Stimulated activated naive CD8-positive, alpha-beta T cell treated with anti-CD3 and anti-CD28 coated beads, Interleukin-15, amount 100 ng/mL, for 72 hours (primary cell): ENCODE measurements around the gene KRTAP4-7.
"Not testable (repeated sequence)": the region's sequence is repeated elsewhere in the genome, so short reads cannot be mapped to it uniquely, and the experiment has no call there.

Source experiments
- ATAC-seq: fragments of 150-1000 bp; cut with Tn5 transposase; 2 replicates; pipeline ENCODE4 v1.10.0; 2021; ENCODE audit warnings: mild to moderate bottlenecking, moderate library complexity
- DNase-seq, 2 donors: peaks; one replicate each; pipeline ENCODE4 v3.0.0; 2021 to 2022
- H3K27ac Mint-ChIP-seq, 2 donors: one replicate each; pipeline ENCODE4 v1.8.0; 2022; ENCODE audit warnings: mild to moderate bottlenecking in 2 of 2, mixed read lengths in 2 of 2, moderate library complexity in 2 of 2
- H3K27me3 Mint-ChIP-seq: one replicate; pipeline ENCODE4 v1.8.0; 2022; ENCODE audit warnings: mixed read lengths
- H3K4me1 Mint-ChIP-seq: one replicate; pipeline ENCODE4 v1.8.0; 2022; ENCODE audit warnings: mild to moderate bottlenecking, mixed read lengths
- H3K4me3 Mint-ChIP-seq, 2 donors: one replicate each; pipeline ENCODE4 v1.8.0; 2022; ENCODE audit warnings: mild to moderate bottlenecking in 2 of 2, mixed read lengths in 2 of 2, moderate library complexity in 1 of 2
- H3K9me3 Mint-ChIP-seq, 2 donors: one replicate each; pipeline ENCODE4 v1.8.0; 2022; ENCODE audit warnings: mixed read lengths in 2 of 2

KRTAP4-7 gene

GRCh38 chr17:41084100-41084856 lies at the start of gene KRTAP4-7:
TSS of gene KRTAP4-7 (plus strand) at chr17:41084150. CDS start at chr17:41084207, 57 bp downstream.
- not testable (repeated sequence) for H3K27ac Mint-ChIP-seq, H3K9me3 Mint-ChIP-seq, H3K27me3 Mint-ChIP-seq, H3K4me3 Mint-ChIP-seq, ATAC-seq, H3K4me1 Mint-ChIP-seq, DNase-seq

GRCh38 chr17:41034346-41034935 lies 49.5 kb upstream of the KRTAP4-7 start, which contains the start of gene KRTAP1-3:
TSS of gene KRTAP1-3 (minus strand) at chr17:41034874. CDS start at chr17:41034821, 53 bp downstream.
- not testable (repeated sequence) for ATAC-seq, H3K27me3 Mint-ChIP-seq, H3K9me3 Mint-ChIP-seq, H3K4me3 Mint-ChIP-seq, DNase-seq, H3K27ac Mint-ChIP-seq, H3K4me1 Mint-ChIP-seq

- Mint-ChIP-seq H3K9me3 (no peaks in the 10 kb centered on the region), H3K4me3 (no peak overlapping the region), H3K27me3 (no peaks in the 10 kb centered on the region), H3K27ac (no peak overlapping the region), H3K4me1 (no peaks in the 10 kb centered on the region)
- DNase-seq, result no peak
- no peak for ATAC-seq
These were observed 46.0 kb upstream of the KRTAP4-7 start for GRCh38 chr17:41037853-41038350.

GRCh38 chr17:41040783-41041571 lies 43.0 kb upstream of the KRTAP4-7 start, which contains the start of gene KRTAP1-1:
TSS of gene KRTAP1-1 (minus strand) at chr17:41041450. CDS start at chr17:41041397, 53 bp downstream.
- H3K9me3 Mint-ChIP-seq, result not testable (repeated sequence)

GRCh38 chr17:41042953-41043352 lies 41.0 kb upstream of the KRTAP4-7 start:
- Mint-ChIP-seq H3K9me3 (peaks cover 6 to 7% of the 10 kb centered on the region in 2 donors), H3K27ac (no peak overlapping the region), H3K27me3 (peaks cover 16% of the 10 kb centered on the region), H3K4me1 (peaks cover 7% of the 10 kb centered on the region), H3K4me3 (no peak overlapping the region)
- DNase-seq, result no peak
- no peak for ATAC-seq

More at GRCh38 chr17:41040783-41041571, 43.0 kb upstream of the KRTAP4-7 start, which contains the start of gene KRTAP1-1:
- DNase-seq, H3K27ac Mint-ChIP-seq, H3K4me1 Mint-ChIP-seq, H3K4me3 Mint-ChIP-seq, ATAC-seq, H3K27me3 Mint-ChIP-seq: not testable (repeated sequence)

GRCh38 chr17:41046735-41047465 lies 37.0 kb upstream of the KRTAP4-7 start, which contains the start of gene KRTAP2-1:
TSS of gene KRTAP2-1 (minus strand) at chr17:41047316. CDS start at chr17:41047267, 49 bp downstream.
- not testable (repeated sequence) for H3K9me3 Mint-ChIP-seq, H3K4me1 Mint-ChIP-seq, ATAC-seq, DNase-seq, H3K4me3 Mint-ChIP-seq, H3K27ac Mint-ChIP-seq
- peaks cover 36% of the 10 kb centered on the region for H3K27me3 Mint-ChIP-seq

- Mint-ChIP-seq H3K9me3 (peaks cover 4% of the 10 kb centered on the region in 2 donors), H3K4me3 (no peak overlapping the region), H3K4me1 (peaks cover 7% of the 10 kb centered on the region), H3K27ac (no peak overlapping the region), H3K27me3 (peaks cover 36% of the 10 kb centered on the region)
- ATAC-seq, result no peak
- DNase-seq, result no peak
These were observed 35.5 kb upstream of the KRTAP4-7 start for GRCh38 chr17:41048441-41048840.

- H3K4me3 Mint-ChIP-seq, result no peak overlapping the region
- DNase-seq, result no peak
- ATAC-seq, result no peak
- H3K4me1 Mint-ChIP-seq, result peaks cover 2% of the 10 kb centered on the region
- no peak overlapping the region for H3K27ac Mint-ChIP-seq
- no peaks in the 10 kb centered on the region for H3K9me3 Mint-ChIP-seq
- H3K27me3 Mint-ChIP-seq, result peaks cover 36% of the 10 kb centered on the region
These were observed 34.8 kb upstream of the KRTAP4-7 start for GRCh38 chr17:41049110-41049509.

- peaks cover 20% of the 10 kb centered on the region for H3K27me3 Mint-ChIP-seq
- H3K9me3 Mint-ChIP-seq, result peaks cover 2 to 4% of the 10 kb centered on the region in 2 donors
- H3K27ac Mint-ChIP-seq, result no peak overlapping the region
- no peak for DNase-seq
- H3K4me1 Mint-ChIP-seq, result no peaks in the 10 kb centered on the region
- no peak overlapping the region for H3K4me3 Mint-ChIP-seq
- no peak for ATAC-seq
These were observed 31.4 kb upstream of the KRTAP4-7 start for GRCh38 chr17:41052566-41052965.

GRCh38 chr17:41054025-41054424 lies 29.9 kb upstream of the KRTAP4-7 start:
- Mint-ChIP-seq H3K27ac (no peak overlapping the region), H3K4me3 (no peak overlapping the region), H3K27me3 (peaks cover 17% of the 10 kb centered on the region)

GRCh38 chr17:41054556-41054955 lies 29.4 kb upstream of the KRTAP4-7 start:
- H3K9me3 Mint-ChIP-seq, DNase-seq, H3K4me3 Mint-ChIP-seq, H3K27ac Mint-ChIP-seq, H3K4me1 Mint-ChIP-seq, ATAC-seq: not testable (repeated sequence)
- peaks cover 22% of the 10 kb centered on the region for H3K27me3 Mint-ChIP-seq

More at GRCh38 chr17:41054025-41054424, 29.9 kb upstream of the KRTAP4-7 start:
- no peaks in the 10 kb centered on the region for H3K4me1 Mint-ChIP-seq
- H3K9me3 Mint-ChIP-seq, result peaks cover 5 to 6% of the 10 kb centered on the region in 2 donors
- no peak for ATAC-seq
- no peak for DNase-seq

- not testable (repeated sequence) for H3K27ac Mint-ChIP-seq
- H3K27me3 Mint-ChIP-seq, result peaks cover 25% of the 10 kb centered on the region
These were observed 28.8 kb upstream of the KRTAP4-7 start, which contains the start of gene KRTAP2-2 for GRCh38 chr17:41055130-41055529. TSS of gene KRTAP2-2 (minus strand) at chr17:41055230. CDS start at chr17:41055211, 19 bp downstream.

GRCh38 chr17:41057547-41057946 lies 26.4 kb upstream of the KRTAP4-7 start:
- ATAC-seq (no peak), DNase-seq (no peak)
- Mint-ChIP-seq H3K27ac (no peak overlapping the region), H3K27me3 (peaks cover 30% of the 10 kb centered on the region), H3K4me1 (no peaks in the 10 kb centered on the region), H3K4me3 (no peak overlapping the region), H3K9me3 (peaks cover 5 to 6% of the 10 kb centered on the region in 2 donors)

More at GRCh38 chr17:41055130-41055529, 28.8 kb upstream of the KRTAP4-7 start, which contains the start of gene KRTAP2-2:
- not testable (repeated sequence) for H3K9me3 Mint-ChIP-seq, ATAC-seq, H3K4me3 Mint-ChIP-seq, H3K4me1 Mint-ChIP-seq, DNase-seq

GRCh38 chr17:41058741-41059140 lies 25.2 kb upstream of the KRTAP4-7 start:
- ATAC-seq (no peak), DNase-seq (no peak)
- H3K27ac Mint-ChIP-seq, result no peak overlapping the region
- no peak overlapping the region for H3K4me3 Mint-ChIP-seq
- H3K4me1 Mint-ChIP-seq, result no peaks in the 10 kb centered on the region
- peaks cover 5 to 6% of the 10 kb centered on the region in 2 donors for H3K9me3 Mint-ChIP-seq
- peaks cover 30% of the 10 kb centered on the region for H3K27me3 Mint-ChIP-seq
